Chondrocyte (in vitro differentiated cells): ENCODE measurements around the gene OGFOD2. TPM values are rescaled to one million over a fixed set of nuclear protein-coding genes. Genes with fewer than 3 reads are reported as not detected.
"Not testable (repeated sequence)": the region's sequence is repeated elsewhere in the genome, so short reads cannot be mapped to it uniquely, and the experiment has no call there.

Source experiments
- DNase-seq: peaks from one replicate; pipeline ENCODE4 v3.0.0; 2021; ENCODE audit warnings: mixed read lengths, low spot score
- H3K27ac Mint-ChIP-seq: one replicate; pipeline ENCODE4 v1.8.0; 2021; ENCODE audit warnings: mild to moderate bottlenecking, moderate library complexity, mixed read lengths; ENCODE audit not compliant: unreplicated experiment
- H3K27me3 Mint-ChIP-seq: 2 replicates; pipeline ENCODE4 v1.8.0; 2021; ENCODE audit warnings: low read depth, mixed read lengths
- H3K36me3 Mint-ChIP-seq: 2 replicates; pipeline ENCODE4 v1.8.0; 2021; ENCODE audit warnings: low read depth, mixed read lengths
- H3K4me1 Mint-ChIP-seq: 2 replicates; pipeline ENCODE4 v1.8.0; 2021; ENCODE audit warnings: low read depth, mild to moderate bottlenecking, mixed read lengths
- H3K4me3 Mint-ChIP-seq: one replicate; pipeline ENCODE4 v1.8.0; 2021; ENCODE audit warnings: mild to moderate bottlenecking, moderate library complexity, mixed read lengths; ENCODE audit not compliant: unreplicated experiment
- H3K9me3 Mint-ChIP-seq: 2 replicates; pipeline ENCODE4 v1.8.0; 2021; ENCODE audit warnings: low read depth, mixed read lengths
- CTCF ChIP-seq: fragments of 200-600 bp; sonication (generic); IDR thresholded peaks from 2 replicates; pipeline ENCODE4 v1.5.0; 2021; ENCODE audit warnings: antibody characterized with exemption, mild to moderate bottlenecking, moderate library complexity
- total RNA-seq: library from RNA; stranded (reverse); gene quantifications from 3 replicates; pipeline ENCODE4 v1.2.1, GENCODE V29; 2021

Gene OGFOD2
- total RNA-seq, 1 donor from 2014 or later = 12.0 TPM

GRCh38 chr12:122932207-122932606 is 42.8 kb upstream of the OGFOD2 start:
- DNase-seq = no peak
- H3K27ac Mint-ChIP-seq = no peak overlapping the region
- H3K9me3 Mint-ChIP-seq = no peaks in the 10 kb centered on the region
- no peaks in the 10 kb centered on the region for H3K4me1 Mint-ChIP-seq
- no peak overlapping the region for H3K4me3 Mint-ChIP-seq
- H3K36me3 Mint-ChIP-seq = peaks cover 2% of the 10 kb centered on the region
- TF ChIP-seq CTCF = no peak
- H3K27me3 Mint-ChIP-seq = no peaks in the 10 kb centered on the region

GRCh38 chr12:122934722-122935121 is 40.3 kb upstream of the OGFOD2 start:
- no peak overlapping the region for H3K27ac Mint-ChIP-seq
- H3K4me3 Mint-ChIP-seq = no peak overlapping the region
- TF ChIP-seq CTCF = no peak
- H3K36me3 Mint-ChIP-seq = peaks cover 4% of the 10 kb centered on the region
- H3K27me3 Mint-ChIP-seq = no peaks in the 10 kb centered on the region
- no peaks in the 10 kb centered on the region for H3K4me1 Mint-ChIP-seq
- no peaks in the 10 kb centered on the region for H3K9me3 Mint-ChIP-seq
- no peak for DNase-seq

GRCh38 chr12:122935318-122935717 is 39.7 kb upstream of the OGFOD2 start:
- no peak for DNase-seq
- no peak for TF ChIP-seq CTCF
- no peaks in the 10 kb centered on the region for H3K27me3 Mint-ChIP-seq
- H3K36me3 Mint-ChIP-seq = peaks cover 4% of the 10 kb centered on the region
- H3K4me1 Mint-ChIP-seq = no peaks in the 10 kb centered on the region
- no peak overlapping the region for H3K27ac Mint-ChIP-seq
- H3K4me3 Mint-ChIP-seq = no peak overlapping the region
- no peaks in the 10 kb centered on the region for H3K9me3 Mint-ChIP-seq

GRCh38 chr12:122937622-122938091 is 37.4 kb upstream of the OGFOD2 start:
- Mint-ChIP-seq H3K36me3 (peaks cover 4% of the 10 kb centered on the region), H3K9me3 (no peaks in the 10 kb centered on the region), H3K27me3 (no peaks in the 10 kb centered on the region), H3K4me1 (peaks cover 10% of the 10 kb centered on the region), H3K4me3 (no peak overlapping the region), H3K27ac (no peak overlapping the region)
- TF ChIP-seq CTCF = no peak
- no peak for DNase-seq

GRCh38 chr12:122939125-122939524 is 35.9 kb upstream of the OGFOD2 start:
- Mint-ChIP-seq H3K27me3 (no peaks in the 10 kb centered on the region), H3K4me3 (no peak overlapping the region), H3K9me3 (no peaks in the 10 kb centered on the region), H3K36me3 (peaks cover 4% of the 10 kb centered on the region), H3K27ac (no peak overlapping the region), H3K4me1 (peaks cover 23% of the 10 kb centered on the region)
- DNase-seq = no peak
- TF ChIP-seq CTCF = no peak

- not testable (repeated sequence) for H3K27me3 Mint-ChIP-seq, H3K36me3 Mint-ChIP-seq, DNase-seq, H3K9me3 Mint-ChIP-seq, H3K4me3 Mint-ChIP-seq
- H3K27ac Mint-ChIP-seq = peak overlapping the region; percentile 49
- peaks cover 42% of the 10 kb centered on the region for H3K4me1 Mint-ChIP-seq
Observed at GRCh38 chr12:122941351-122941750, 33.7 kb upstream of the OGFOD2 start.
